ENCODE data around the gene KDF1. TPM values are rescaled to one million over a fixed set of nuclear protein-coding genes. Genes with fewer than 3 reads are reported as not detected.

KDF1 gene
- total RNA-seq, 2 donors from 2014 or later, result not detected

- DNase-seq (ENCODE audit: low spot score), result no peak
- ATAC-seq (ENCODE audit: insufficient number of reproducible peaks, low FRiP score, low read depth), result no peak
- Histone ChIP-seq H3K4me1 (ENCODE audit: control insufficient read depth in 1 of 2, low read depth in 2 of 2) (peaks cover 40 to 89% of the 10 kb centered on the region in 2 donors), H3K36me3 (peaks cover 17% of the 10 kb centered on the region), H3K27me3 (replicated peaks; ENCODE audit: insufficient read depth) (no peaks in the 10 kb centered on the region), H3K4me3 (no peak overlapping the region), H3K27ac (peak overlapping the region; percentile 91 to 93), H3K9me3 (no peaks in the 10 kb centered on the region)
- no peak for TF ChIP-seq CTCF (IDR thresholded peaks at IDR 0.05)
These were observed 41.5 kb upstream of the KDF1 start for GRCh38 chr1:27001570-27002360.

- H3K27me3 ChIP-seq (replicated peaks; ENCODE audit: insufficient read depth), result no peaks in the 10 kb centered on the region
- no peaks in the 10 kb centered on the region for H3K9me3 ChIP-seq
- ATAC-seq (ENCODE audit: insufficient number of reproducible peaks, low FRiP score, low read depth) (peak; percentile 57), DNase-seq (ENCODE audit: low spot score) (peak; percentile 45)
- no peak for TF ChIP-seq CTCF (IDR thresholded peaks at IDR 0.05)
- peaks cover 10% of the 10 kb centered on the region for H3K36me3 ChIP-seq
- peaks cover 44 to 89% of the 10 kb centered on the region in 2 donors for H3K4me1 ChIP-seq (ENCODE audit: control insufficient read depth in 1 of 2, low read depth in 2 of 2)
- H3K27ac ChIP-seq, result peak overlapping the region; percentile 91 to 93
- H3K4me3 ChIP-seq, result no peak overlapping the region
These were observed 40.7 kb upstream of the KDF1 start for GRCh38 chr1:27000817-27001460.

GRCh38 chr1:27000090-27000816 is 40.0 kb upstream of the KDF1 start:
- ATAC-seq (ENCODE audit: insufficient number of reproducible peaks, low FRiP score, low read depth) (no peak), DNase-seq (ENCODE audit: low spot score) (no peak)
- peaks cover 41 to 89% of the 10 kb centered on the region in 2 donors for H3K4me1 ChIP-seq (ENCODE audit: control insufficient read depth in 1 of 2, low read depth in 2 of 2)
- H3K27me3 ChIP-seq (replicated peaks; ENCODE audit: insufficient read depth), result no peaks in the 10 kb centered on the region
- TF ChIP-seq CTCF (IDR thresholded peaks at IDR 0.05), result no peak
- peak overlapping the region; percentile 9 for H3K4me3 ChIP-seq
- H3K36me3 ChIP-seq, result peaks cover 3% of the 10 kb centered on the region
- no peaks in the 10 kb centered on the region for H3K9me3 ChIP-seq
- peak overlapping the region; percentile 91 to 93 for H3K27ac ChIP-seq

GRCh38 chr1:26999440-26999987 is 39.2 kb upstream of the KDF1 start:
- H3K9me3 ChIP-seq, result no peaks in the 10 kb centered on the region
- H3K4me3 ChIP-seq, result peak overlapping the region; percentile 17
- H3K36me3 ChIP-seq, result no peaks in the 10 kb centered on the region
- peak; percentile 77 for DNase-seq (ENCODE audit: low spot score)
- H3K4me1 ChIP-seq (ENCODE audit: control insufficient read depth in 1 of 2, low read depth in 2 of 2), result peaks cover 35 to 88% of the 10 kb centered on the region in 2 donors
- ATAC-seq (ENCODE audit: insufficient number of reproducible peaks, low FRiP score, low read depth), result peak; percentile 61
- TF ChIP-seq CTCF (IDR thresholded peaks at IDR 0.05), result no peak
- H3K27ac ChIP-seq, result peak overlapping the region; percentile 91 to 93
- no peaks in the 10 kb centered on the region for H3K27me3 ChIP-seq (replicated peaks; ENCODE audit: insufficient read depth)
